LNCaP clone FGC (cell line): ENCODE measurements around the gene MYMK.

ENCODE experiments used
- DNase-seq: peaks from one replicate; pipeline ENCODE4 v3.0.0-alpha.2; 2011; ENCODE audit warnings: low read depth
- H3K4me3 ChIP-seq: 2 replicates; pipeline ENCODE4 v1.5.1; 2011; ENCODE audit warnings: mild to moderate bottlenecking, low read depth, low read length, control low read depth
- TF ChIP-seq, protein P1 (sequence below): IDR thresholded peaks from 2 replicates; pipeline ENCODE4 v1.5.1; 2012; ENCODE audit warnings: mild to moderate bottlenecking; ENCODE audit not compliant: control insufficient read depth, insufficient read depth; ENCODE audit errors: extremely low read depth

MYMK gene

DNA sequence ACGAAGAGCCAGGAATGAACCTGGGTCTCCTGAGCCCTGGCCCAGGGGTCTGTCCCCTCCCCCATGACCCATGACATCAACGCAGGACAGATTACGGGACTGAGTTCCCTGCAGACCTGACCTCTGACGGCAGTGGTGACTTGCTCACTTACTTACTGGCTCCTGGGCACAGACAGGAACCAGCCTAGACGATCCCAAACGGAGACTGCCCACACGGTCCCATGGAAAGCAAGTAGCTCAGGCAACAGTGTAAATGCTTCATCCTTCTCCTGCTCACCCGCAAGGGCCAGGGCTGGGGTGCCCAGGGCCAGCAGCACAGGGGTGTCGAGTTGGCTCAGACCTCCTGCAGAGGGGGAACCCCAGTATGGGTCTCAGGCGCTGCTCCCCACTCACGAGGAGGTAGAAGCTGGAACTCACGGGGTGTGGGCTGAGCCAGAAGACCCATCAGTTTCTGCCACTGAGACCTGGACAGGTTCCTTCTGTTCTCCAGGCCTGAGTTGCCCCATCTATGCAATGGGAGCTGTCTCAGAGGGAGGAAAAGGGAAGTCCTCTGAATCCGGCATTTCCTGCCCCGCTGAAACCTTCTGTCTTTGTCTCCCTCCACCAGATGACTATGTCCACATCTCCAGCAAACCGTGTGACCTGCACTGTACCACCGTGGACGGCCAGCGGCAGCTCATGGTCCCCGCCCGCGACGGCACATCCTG lies 15.4 kb upstream of the MYMK start:
- TF ChIP-seq, protein P1, sequence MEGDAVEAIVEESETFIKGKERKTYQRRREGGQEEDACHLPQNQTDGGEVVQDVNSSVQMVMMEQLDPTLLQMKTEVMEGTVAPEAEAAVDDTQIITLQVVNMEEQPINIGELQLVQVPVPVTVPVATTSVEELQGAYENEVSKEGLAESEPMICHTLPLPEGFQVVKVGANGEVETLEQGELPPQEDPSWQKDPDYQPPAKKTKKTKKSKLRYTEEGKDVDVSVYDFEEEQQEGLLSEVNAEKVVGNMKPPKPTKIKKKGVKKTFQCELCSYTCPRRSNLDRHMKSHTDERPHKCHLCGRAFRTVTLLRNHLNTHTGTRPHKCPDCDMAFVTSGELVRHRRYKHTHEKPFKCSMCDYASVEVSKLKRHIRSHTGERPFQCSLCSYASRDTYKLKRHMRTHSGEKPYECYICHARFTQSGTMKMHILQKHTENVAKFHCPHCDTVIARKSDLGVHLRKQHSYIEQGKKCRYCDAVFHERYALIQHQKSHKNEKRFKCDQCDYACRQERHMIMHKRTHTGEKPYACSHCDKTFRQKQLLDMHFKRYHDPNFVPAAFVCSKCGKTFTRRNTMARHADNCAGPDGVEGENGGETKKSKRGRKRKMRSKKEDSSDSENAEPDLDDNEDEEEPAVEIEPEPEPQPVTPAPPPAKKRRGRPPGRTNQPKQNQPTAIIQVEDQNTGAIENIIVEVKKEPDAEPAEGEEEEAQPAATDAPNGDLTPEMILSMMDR, result no peak
- no peak overlapping the region for H3K4me3 ChIP-seq
- no peak for DNase-seq

DNA sequence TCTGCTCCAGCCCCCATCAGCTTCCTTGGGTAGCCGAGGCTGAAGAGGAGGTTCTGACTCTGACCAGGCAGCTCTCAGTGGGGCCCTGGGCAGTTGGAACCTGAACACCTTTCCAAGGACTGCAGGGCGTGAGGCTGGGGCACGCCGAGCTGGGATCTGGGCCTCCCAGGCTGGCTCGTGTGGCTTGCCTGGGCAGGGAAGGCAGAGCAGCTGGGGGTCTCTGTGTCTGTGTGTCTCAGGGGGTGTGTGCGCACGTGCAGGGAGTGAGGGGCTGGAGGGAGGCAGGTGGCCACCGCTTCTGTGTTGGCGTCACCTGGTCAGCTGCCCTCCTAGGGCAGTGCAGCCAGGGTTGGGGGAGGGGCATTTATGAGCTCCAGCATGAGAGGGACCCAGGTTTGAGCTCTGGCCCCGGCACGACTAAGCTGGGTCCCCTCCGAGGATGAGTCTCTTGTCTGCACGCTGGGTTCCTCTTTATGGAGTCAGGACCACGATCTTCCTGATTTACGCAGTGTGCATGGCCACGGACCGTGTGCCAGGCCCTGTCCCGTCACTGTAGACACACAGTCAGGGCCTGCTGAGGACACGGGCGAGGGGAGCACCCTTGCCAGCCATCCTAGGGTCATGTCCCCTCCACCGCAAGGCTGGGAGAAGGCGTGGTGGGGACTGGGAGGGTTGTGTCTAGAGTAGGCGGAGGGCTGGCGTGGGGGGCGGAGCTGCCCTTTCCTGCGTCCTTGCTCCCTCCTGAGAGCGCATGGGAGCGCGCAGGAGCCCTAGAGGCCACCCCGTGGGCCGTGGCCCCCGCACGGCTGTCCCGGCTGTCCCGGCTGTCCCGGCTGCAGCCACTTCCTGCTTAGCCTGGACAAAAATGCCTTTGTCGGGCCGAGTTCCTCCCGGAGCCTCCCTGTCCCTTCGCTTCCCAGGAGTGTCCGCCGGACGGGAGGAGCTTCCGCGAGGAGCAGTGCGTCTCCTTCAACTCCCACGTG lies 14.4 kb upstream of the MYMK start:
- TF ChIP-seq, protein P1, result no peak
- H3K4me3 ChIP-seq, result no peak overlapping the region
- no peak for DNase-seq

DNA sequence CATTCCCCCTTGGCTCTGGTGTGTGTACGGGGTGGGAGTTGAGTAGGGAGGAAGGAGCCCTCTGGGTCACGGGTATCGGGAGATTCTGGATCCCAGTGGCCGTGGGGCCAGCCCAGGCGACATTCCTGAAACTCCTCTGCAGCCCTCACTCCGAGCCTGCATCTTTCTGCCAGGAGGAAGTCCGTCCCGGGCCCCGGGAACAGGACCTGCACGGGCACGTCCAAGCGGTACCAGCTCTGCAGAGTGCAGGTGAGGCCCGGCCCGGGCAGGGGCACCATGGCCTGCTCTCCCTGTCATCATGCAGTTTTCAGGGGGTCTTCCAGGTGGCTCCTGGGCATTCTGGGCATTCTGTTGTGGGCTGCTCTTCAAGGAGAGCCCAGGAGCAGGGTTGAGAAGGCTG lies 13.4 kb upstream of the MYMK start:
- no peak for DNase-seq
- TF ChIP-seq, protein P1, result no peak
- no peak overlapping the region for H3K4me3 ChIP-seq

DNA sequence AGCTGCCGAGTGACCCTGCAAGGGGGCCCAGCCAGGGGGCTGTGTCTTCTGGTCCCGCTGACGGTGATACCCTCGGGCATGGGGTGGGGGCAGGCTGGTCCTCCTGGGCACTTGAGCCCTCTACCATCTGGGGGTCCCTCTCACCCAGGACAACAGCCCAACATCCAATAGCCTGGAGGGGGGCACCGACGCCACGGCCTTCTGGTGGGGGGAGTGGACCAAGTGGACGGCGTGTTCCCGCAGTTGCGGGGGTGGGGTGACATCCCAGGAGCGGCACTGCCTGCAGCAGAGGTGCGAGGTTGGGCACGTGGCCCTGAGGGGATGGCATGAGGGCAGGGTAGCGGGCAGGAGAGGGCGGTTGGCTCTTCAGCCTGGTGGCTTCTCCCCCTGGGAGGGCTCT lies 12.5 kb upstream of the MYMK start:
- no peak for DNase-seq
- TF ChIP-seq, protein P1, result no peak
- no peak overlapping the region for H3K4me3 ChIP-seq

DNA sequence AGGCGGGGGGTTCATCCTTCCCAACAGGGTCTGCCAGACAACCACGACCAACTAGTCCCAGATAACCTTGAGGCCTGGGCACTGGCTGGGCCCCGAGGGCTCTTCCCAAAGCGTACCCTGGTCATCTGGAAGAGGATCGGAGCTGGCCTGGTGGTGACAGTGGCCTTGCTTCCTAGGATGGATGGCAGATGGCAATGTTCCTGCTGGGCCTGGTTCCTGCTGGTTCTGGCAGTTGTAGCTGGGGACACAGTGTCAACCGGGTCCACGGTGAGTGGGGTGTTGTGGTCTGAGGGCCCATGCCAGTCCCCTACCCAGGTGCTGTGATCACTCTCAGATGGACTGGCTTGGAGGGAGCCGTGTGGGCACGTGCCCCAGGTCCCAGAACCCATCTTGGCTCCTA lies 11.8 kb upstream of the MYMK start:
- no peak overlapping the region for H3K4me3 ChIP-seq
- no peak for DNase-seq
- TF ChIP-seq, protein P1, result no peak

DNA sequence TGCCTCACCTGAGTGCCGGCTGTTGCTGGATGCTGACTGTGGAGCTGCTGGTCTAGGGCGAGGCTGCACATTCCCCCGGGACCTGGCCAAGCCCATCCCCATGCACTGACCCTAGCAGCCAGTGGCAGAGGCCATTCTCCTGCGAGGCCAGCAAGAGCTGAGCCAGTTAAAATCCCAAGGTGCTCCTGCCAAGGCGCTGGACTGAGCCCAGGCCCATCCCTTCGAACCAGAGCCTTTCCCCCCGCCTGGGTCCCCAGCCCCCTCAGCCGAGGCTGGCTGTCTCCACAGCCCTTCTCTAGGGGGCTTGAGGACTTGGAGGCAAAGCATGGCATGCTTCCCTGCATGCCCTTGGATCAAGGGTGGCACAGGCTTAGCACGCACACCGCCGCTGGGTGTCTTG lies 11.3 kb upstream of the MYMK start:
- no peak for DNase-seq
- no peak overlapping the region for H3K4me3 ChIP-seq
- TF ChIP-seq, protein P1, result no peak
